Transverse colon (tissue), 4 donors: ENCODE results near the gene ZNF652.

ENCODE experiments used
- CTCF ChIP-seq, 5 experiments: fragments of 200-600 bp in 3 of 5; fragments of 450-650 bp in 2 of 5; sonication (generic) in 3 of 5; IDR thresholded peaks; 1 replicate in 2 of 5; 2 replicates in 3 of 5; pipeline ENCODE4 v1.5.1; 2016 to 2017; ENCODE audit warnings: antibody characterized with exemption in 5 of 5, inconsistent platforms in 3 of 5, mild to moderate bottlenecking in 2 of 5, moderate library complexity in 1 of 5
- EP300 ChIP-seq: sonication (generic); formaldehyde crosslinking; IDR thresholded peaks from one replicate; pipeline ENCODE4 v1.6.1; 2017; ENCODE audit warnings: antibody characterized with exemption, low read depth
- POLR2A ChIP-seq: fragments of 450-650 bp; IDR thresholded peaks from one replicate; pipeline ENCODE4 v1.6.1; 2016; ENCODE audit warnings: antibody characterized with exemption, mild to moderate bottlenecking, moderate library complexity
- POLR2AphosphoS5 ChIP-seq, 3 donors: sonication (generic); formaldehyde crosslinking; IDR thresholded peaks; one replicate each; pipeline ENCODE4 v1.6.1; 2016; ENCODE audit warnings: antibody characterized with exemption in 3 of 3

GRCh38 chr17:49356320-49356719, 5.7 kb downstream of the ZNF652 start:
- TF ChIP-seq CTCF (IDR thresholded peaks at IDR 0.05) (no peak), POLR2AphosphoS5 (IDR thresholded peaks at IDR 0.05) (no peak), POLR2A (no peak), EP300 (no peak)
